Measurements from ENCODE around the gene PTPRA.

GRCh38 chr20:2865630-2866029 is 7.7 kb upstream of the PTPRA start:
- TF ChIP-seq POLR2A (IDR thresholded peaks at IDR 0.05) = no peak
- no peak for TF ChIP-seq CTCF (IDR thresholded peaks at IDR 0.05)
